K562 (cell line): ENCODE data around the gene ZNF587. TPM values are rescaled to one million over a fixed set of nuclear protein-coding genes. Genes with fewer than 3 reads are reported as not detected.

Experiments
- ATAC-seq: fragments of 200-7000 bp; cut with Tn5 transposase; 3 replicates; pipeline ENCODE4 v1.9.1; 2020; ENCODE audit warnings: moderate library complexity
- BruUV-seq: library from RNA; stranded (reverse); fragments of 400-500 nt; replicated peaks from 2 replicates; lab custom pipeline; 2021; lab: Mats Ljungman, UMichigan
- CTCF ChIA-PET: fragments of 300-600 bp; formaldehyde crosslinking; extraction: SDS; loops from one replicate; lab custom pipeline; 2021; ENCODE audit warnings: low intra/inter-chr PET ratio; lab: Yijun Ruan, JAX
- POLR2A ChIA-PET: fragments of 300-600, 350-650 bp; sonication (Branson Sonifier 250); formaldehyde crosslinking; extraction: SDS; loops from one replicate; lab custom pipeline; 2021; ENCODE audit warnings: antibody characterized with exemption, inconsistent platforms; lab: Yijun Ruan, JAX
- DNase-seq, 4 experiments: peaks; one replicate each; pipeline versions ENCODE4 v3.0.0 to v3.0.0-alpha.2; 2011 to 2018; ENCODE audit warnings: low spot score in 3 of 4, mixed read lengths in 3 of 4; ENCODE audit errors: extremely low read depth in 1 of 4
- FAIRE-seq: peaks from 2 replicates; lab custom pipeline; 2011; peaks lifted over from hg19 to GRCh38; lab: Jason Lieb, UNC
- H2AFZ ChIP-seq: 2 replicates; pipeline ENCODE4 v1.6.0; 2011; ENCODE audit warnings: low read depth, low read length, control low read depth, inconsistent platforms
- H3K27ac ChIP-seq: fragments of 200-600 bp; 3 replicates; pipeline ENCODE4 v1.8.0; 2011; ENCODE audit warnings: low read depth, mild to moderate bottlenecking, control low read depth, inconsistent platforms, low read length, moderate library complexity, mixed read lengths; ENCODE audit errors: extremely low read depth
- H3K27me3 ChIP-seq, 2 experiments: fragments of 300-600 bp in 1 of 2; 2 replicates in 1 of 2; 3 replicates in 1 of 2; pipeline versions ENCODE4 v1.6.0 to v1.8.0; 2011; ENCODE audit warnings: inconsistent platforms in 2 of 2, low read length in 2 of 2, mild to moderate bottlenecking in 1 of 2, mixed read lengths in 1 of 2, moderate library complexity in 1 of 2; ENCODE audit not compliant: control insufficient read depth in 2 of 2, insufficient read depth in 2 of 2
- H3K36me3 ChIP-seq: fragments of 300-600 bp; 3 replicates; pipeline ENCODE4 v1.8.0; 2011; ENCODE audit warnings: mild to moderate bottlenecking, low read length, inconsistent platforms; ENCODE audit not compliant: control insufficient read depth, insufficient read depth
- H3K4me1 ChIP-seq, 2 experiments: fragments of 200-600 bp in 1 of 2; replicated peaks in 1 of 2; 2 replicates in 1 of 2; 3 replicates in 1 of 2; pipeline versions ENCODE4 v1.5.1 to v1.8.0; 2011; ENCODE audit warnings: inconsistent platforms in 2 of 2, low read length in 2 of 2, mild to moderate bottlenecking in 1 of 2, mixed read lengths in 1 of 2, moderate library complexity in 1 of 2; ENCODE audit not compliant: control insufficient read depth in 2 of 2, insufficient read depth in 2 of 2
- H3K4me2 ChIP-seq: 2 replicates; pipeline ENCODE4 v1.6.1; 2011; ENCODE audit warnings: low read length, control low read depth, inconsistent platforms, mixed read lengths; ENCODE audit not compliant: insufficient read depth
- H3K4me3 ChIP-seq: fragments of 200-600 bp; sonication (generic), shearing (Covaris generic); 2 replicates; pipeline ENCODE4 v1.5.1; 2016; ENCODE audit warnings: control low read depth, inconsistent platforms
- H3K79me2 ChIP-seq: fragments of 200-600 bp; 3 replicates; pipeline ENCODE4 v1.8.0; 2011; ENCODE audit warnings: low read length, inconsistent platforms; ENCODE audit not compliant: control insufficient read depth, insufficient read depth
- H3K9ac ChIP-seq, 2 experiments: 2 replicates each; pipeline versions ENCODE4 v1.6.0 to v1.6.1; 2011; ENCODE audit warnings: low read depth in 2 of 2, low read length in 2 of 2, control low read depth in 1 of 2, inconsistent platforms in 1 of 2, mild to moderate bottlenecking in 1 of 2, mixed read lengths in 1 of 2; ENCODE audit not compliant: insufficient read depth in 1 of 2
- H3K9me1 ChIP-seq: one replicate; pipeline ENCODE4 v1.6.0; 2011; ENCODE audit warnings: inconsistent platforms, mild to moderate bottlenecking, low read length, moderate library complexity; ENCODE audit not compliant: control insufficient read depth, insufficient read depth
- H3K9me3 ChIP-seq: replicated peaks from 2 replicates; pipeline ENCODE4 v1.5.1; 2011; ENCODE audit warnings: low read depth, low read length, inconsistent platforms; ENCODE audit not compliant: control insufficient read depth, insufficient read depth
- H4K20me1 ChIP-seq: replicated peaks from 2 replicates; pipeline ENCODE4 v1.6.1; 2011; ENCODE audit warnings: low read length, inconsistent platforms, mixed read lengths; ENCODE audit not compliant: control insufficient read depth, insufficient read depth
- ATF1 ChIP-seq, 2 experiments: fragments of 450-650 bp in 1 of 2; IDR thresholded peaks; 2 replicates each; pipeline ENCODE4 v1.6.1; 2016; ENCODE audit warnings: missing compliant biosample characterization in 1 of 2, missing genetic modification characterization in 1 of 2
- ELF2 ChIP-seq: fragments of 250-450 bp; sonication (Bioruptor Pico); IDR thresholded peaks from 2 replicates; pipeline ENCODE4 v1.5.0; 2021; ENCODE audit warnings: mild to moderate bottlenecking
- HDAC1 ChIP-seq, 2 experiments: fragments of 450-650 bp; IDR thresholded peaks; 2 replicates each; pipeline ENCODE4 v1.6.1; 2016 to 2017; ENCODE audit warnings: inconsistent platforms in 1 of 2, mild to moderate bottlenecking in 1 of 2, moderate library complexity in 1 of 2
- HNRNPLL ChIP-seq: fragments of 200-400 bp; formaldehyde crosslinking; IDR thresholded peaks from 2 replicates; pipeline ENCODE4 v1.6.1; 2017; ENCODE audit warnings: low read length, low read depth, mild to moderate bottlenecking; ENCODE audit not compliant: poor library complexity, severe bottlenecking
- MBD2 ChIP-seq: sonication (generic); IDR thresholded peaks from 2 replicates; pipeline ENCODE4 v1.6.1; 2016; ENCODE audit warnings: low read depth, borderline replicate concordance
- PHF20 ChIP-seq: fragments of 450-650 bp; IDR thresholded peaks from 2 replicates; pipeline ENCODE4 v1.6.1; 2018; ENCODE audit not compliant: partially characterized antibody
- PRDM10 ChIP-seq: fragments of 450-650 bp; IDR thresholded peaks from 2 replicates; pipeline ENCODE4 v1.6.1; 2018; ENCODE audit not compliant: partially characterized antibody
- TAF9B ChIP-seq: fragments of 450-650 bp; IDR thresholded peaks from 2 replicates; pipeline ENCODE4 v1.6.1; 2018; ENCODE audit warnings: mild to moderate bottlenecking; ENCODE audit not compliant: partially characterized antibody
- ZNF146 ChIP-seq: IDR thresholded peaks from one replicate; pipeline ENCODE4 v1.6.1; 2018; ENCODE audit warnings: missing compliant biosample characterization; ENCODE audit not compliant: unreplicated experiment
- WGBS: fragments of 100-300 bp; shearing (Covaris generic); methylation state at CpG from one replicate; pipeline ENCODE4 v1.1.6; 2016; ENCODE audit warnings: low coverage, mixed read lengths; ENCODE audit not compliant: insufficient coverage; ENCODE audit errors: missing lambda C conversion rate; 5-methylcytosine and 5-hydroxymethylcytosine counted together
- in situ Hi-C: fragments of 300-500 bp; cut with MboI; formaldehyde crosslinking; loops from 4 replicates; pipeline ENCODE4 v1.15.0; 2018; ENCODE audit warnings: inconsistent platforms, mixed read lengths
- intact Hi-C: fragments of 100-400 bp; cut with micrococcal nuclease; formaldehyde crosslinking; loops from 2 replicates; pipeline ENCODE4 v1.14.2; 2022
- polyA plus RNA-seq, 8 experiments: library from polyadenylated mRNA; depleted of rRNA in 4 of 8; stranded (reverse) in 5 of 8; unstranded in 3 of 8; fragments of >200 nt; fragmentation: Nextera tagmentation in 2 of 8; fragmentation: Illumina TruSeq in 1 of 8; extraction: Ambion mirVana in 2 of 8; extraction: Trizol in 1 of 8; gene quantifications; 2 replicates each; pipeline versions ENCODE4 v1.2.1 to v1.2.3, GENCODE V29; 2011 to 2014; ENCODE audit warnings: inconsistent platforms in 1 of 8, missing spikeins in 1 of 8
- total RNA-seq, 7 experiments: library from RNA; depleted of rRNA in 6 of 7; stranded (reverse); fragments of >200 nt in 6 of 7; fragmentation: Illumina TruSeq in 2 of 7; extraction: Trizol in 2 of 7; gene quantifications; 2 replicates each; pipeline versions ENCODE4 v1.2.1 to v1.2.3, GENCODE V29; 2011 to 2021; ENCODE audit warnings: low replicate concordance in 1 of 7
- TF ChIP-seq, protein P1 (sequence below): fragments of 450-650 bp; IDR thresholded peaks from 2 replicates; pipeline ENCODE4 v1.6.1; 2016; ENCODE audit warnings: borderline replicate concordance
- TF ChIP-seq, protein P2 (sequence below): fragments of 450-650 bp; formaldehyde crosslinking; IDR thresholded peaks from 2 replicates; pipeline ENCODE4 v1.4.0; 2020; ENCODE audit warnings: mild to moderate bottlenecking, moderate library complexity

Gene ZNF587
- total and polyA plus RNA-seq, 9 of the 15 experiments (the other 6 are each of a cell fraction or from before 2014, with no cell fraction given) = 3.2 to 42.0 (median 24.9) TPM

DNA sequence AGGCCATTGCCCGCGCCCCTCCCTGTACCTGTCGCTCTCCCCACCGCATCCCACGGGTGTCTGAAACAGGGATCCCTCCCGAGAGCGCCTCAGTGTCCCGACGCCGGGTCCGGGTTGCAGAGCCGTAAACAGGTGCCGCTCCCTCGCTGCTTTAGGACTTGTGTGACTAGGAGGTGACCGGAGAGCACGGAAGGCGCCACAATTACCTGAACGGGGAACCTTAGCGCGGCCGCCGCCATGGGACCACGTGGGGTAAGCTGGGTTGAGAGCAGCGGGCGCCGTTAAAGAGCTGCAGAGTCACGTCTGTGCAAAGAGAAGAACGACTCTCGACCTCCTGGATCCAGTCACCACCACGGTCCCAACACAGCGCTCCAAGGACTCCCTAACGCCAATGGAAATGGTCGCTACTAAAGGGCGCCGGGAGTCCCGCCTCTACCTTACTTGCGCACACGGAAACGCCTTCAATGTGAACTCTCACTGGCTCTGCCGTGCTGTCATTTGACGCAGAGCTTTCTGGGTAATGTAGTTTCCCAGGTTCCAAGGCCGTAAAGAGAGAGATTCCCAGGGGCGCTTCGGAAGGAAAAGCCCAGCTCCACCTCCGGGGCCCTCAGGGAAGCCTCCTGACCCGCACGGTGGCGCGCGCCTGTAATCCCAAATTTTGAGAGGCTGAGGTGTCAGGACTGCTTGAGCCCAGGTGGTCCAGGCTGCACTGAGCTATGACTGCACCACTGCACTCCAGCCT is 35.0 kb upstream of the ZNF587 start, which contains the start of gene ZNF552:
ZNF552 (minus strand) TSS at position 409 of the 742 bp plus-strand sequence; CDS start at position 239, 170 bp downstream.
- Histone ChIP-seq H3K36me3 (peaks cover 25% of the 10 kb centered on the region), H3K9me1 (peaks cover 2% of the 10 kb centered on the region), H3K4me3 (peak within 1 kb of the TSS; percentile 60), H4K20me1 (no peaks in the 10 kb centered on the region), H3K27me3 (no peaks in the 10 kb centered on the region), H3K9ac (peak within 1 kb of the TSS; percentile 80 to 89), H3K9me3 (no peaks in the 10 kb centered on the region), H3K79me2 (peaks cover 30% of the 10 kb centered on the region), H2AFZ (peak within 1 kb of the TSS; percentile 86), H3K27ac (peak within 1 kb of the TSS; percentile 69), H3K4me2 (peak within 1 kb of the TSS; percentile 80), H3K4me1 (peaks cover 7 to 19% of the 10 kb centered on the region in 2 experiments; a peak in 4 of 5 replicates)
- DNase-seq (peak; percentile 79 to 92 (median 83)), ATAC-seq (peak; percentile 90), FAIRE-seq (peak; percentile 92)
- ChIA-PET CTCF (no interaction called here), POLR2A (interaction anchor here (0.8 to 0.9 kb wide), 2 partner anchors 14 to 182 kb away, joined by 3 read pairs; partner anchors contain the start of gene ZNF211)
- in situ Hi-C loops (no loop called here), intact Hi-C loops (no loop called here)
- 1% methylated on average over 41 of the region's 50 CpGs for WGBS
- BruUV-seq = TSS peak; percentile 68
- TF ChIP-seq, protein P1, sequence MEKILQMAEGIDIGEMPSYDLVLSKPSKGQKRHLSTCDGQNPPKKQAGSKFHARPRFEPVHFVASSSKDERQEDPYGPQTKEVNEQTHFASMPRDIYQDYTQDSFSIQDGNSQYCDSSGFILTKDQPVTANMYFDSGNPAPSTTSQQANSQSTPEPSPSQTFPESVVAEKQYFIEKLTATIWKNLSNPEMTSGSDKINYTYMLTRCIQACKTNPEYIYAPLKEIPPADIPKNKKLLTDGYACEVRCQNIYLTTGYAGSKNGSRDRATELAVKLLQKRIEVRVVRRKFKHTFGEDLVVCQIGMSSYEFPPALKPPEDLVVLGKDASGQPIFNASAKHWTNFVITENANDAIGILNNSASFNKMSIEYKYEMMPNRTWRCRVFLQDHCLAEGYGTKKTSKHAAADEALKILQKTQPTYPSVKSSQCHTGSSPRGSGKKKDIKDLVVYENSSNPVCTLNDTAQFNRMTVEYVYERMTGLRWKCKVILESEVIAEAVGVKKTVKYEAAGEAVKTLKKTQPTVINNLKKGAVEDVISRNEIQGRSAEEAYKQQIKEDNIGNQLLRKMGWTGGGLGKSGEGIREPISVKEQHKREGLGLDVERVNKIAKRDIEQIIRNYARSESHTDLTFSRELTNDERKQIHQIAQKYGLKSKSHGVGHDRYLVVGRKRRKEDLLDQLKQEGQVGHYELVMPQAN = peak; percentile 86; the same call in 1 of the 2 replicates
- TF ChIP-seq TAF9B = peak; percentile 29
- peak; percentile 99 for TF ChIP-seq PRDM10
- peak; percentile 83 for TF ChIP-seq HNRNPLL
- TF ChIP-seq ELF2 (CRISPR knock-in tag) = peak; percentile 56; the same call in 1 of the 2 replicates
- peak; percentile 57 for TF ChIP-seq PHF20
- TF ChIP-seq, protein P2, sequence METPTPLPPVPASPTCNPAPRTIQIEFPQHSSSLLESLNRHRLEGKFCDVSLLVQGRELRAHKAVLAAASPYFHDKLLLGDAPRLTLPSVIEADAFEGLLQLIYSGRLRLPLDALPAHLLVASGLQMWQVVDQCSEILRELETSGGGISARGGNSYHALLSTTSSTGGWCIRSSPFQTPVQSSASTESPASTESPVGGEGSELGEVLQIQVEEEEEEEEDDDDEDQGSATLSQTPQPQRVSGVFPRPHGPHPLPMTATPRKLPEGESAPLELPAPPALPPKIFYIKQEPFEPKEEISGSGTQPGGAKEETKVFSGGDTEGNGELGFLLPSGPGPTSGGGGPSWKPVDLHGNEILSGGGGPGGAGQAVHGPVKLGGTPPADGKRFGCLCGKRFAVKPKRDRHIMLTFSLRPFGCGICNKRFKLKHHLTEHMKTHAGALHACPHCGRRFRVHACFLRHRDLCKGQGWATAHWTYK (CRISPR knock-in tag) = peak; percentile 63; the same call in 1 of the 2 replicates
- TF ChIP-seq ATF1 (CRISPR knock-in tag; IDR thresholded peaks at IDR 0.05) = no peak
- peak; percentile 95 for TF ChIP-seq ATF1 (tag; IDR thresholded peaks at IDR 0.05)
- peak in 1 of 2 experiments; percentile 81; a peak in 2 of 4 replicates for TF ChIP-seq HDAC1 (IDR thresholded peaks at IDR 0.05)
- TF ChIP-seq MBD2 = peak; percentile 94
- no peak for TF ChIP-seq ZNF146 (CRISPR knock-in tag)
